ENCODE data around the gene CHCHD6. TPM values are rescaled to one million over a fixed set of nuclear protein-coding genes. Genes with fewer than 3 reads are reported as not detected.

The CHCHD6 gene
- polyA plus RNA-seq, 1 donor = 6.5 TPM

DNA sequence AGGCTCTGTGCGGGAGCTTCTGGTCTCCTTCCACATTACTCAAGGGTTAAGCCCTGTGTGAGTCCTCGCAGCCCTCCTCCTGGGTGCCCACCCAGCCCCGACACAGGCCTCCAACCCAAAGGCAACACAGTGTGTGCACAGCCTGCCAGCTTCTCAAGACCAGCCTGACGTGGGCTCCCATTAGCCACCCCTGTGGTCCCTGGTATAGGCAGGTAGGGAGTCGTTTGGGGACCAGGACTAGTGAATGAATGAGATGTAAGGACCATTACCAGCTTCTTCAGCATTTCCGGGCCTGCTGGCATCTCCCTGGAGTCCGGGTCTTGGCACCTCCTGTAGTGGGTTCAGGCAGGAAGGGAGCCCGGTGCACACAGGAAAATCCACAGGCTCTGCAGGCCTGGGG is 258.7 kb downstream of the CHCHD6 start:
- DNase-seq = no peak

DNA sequence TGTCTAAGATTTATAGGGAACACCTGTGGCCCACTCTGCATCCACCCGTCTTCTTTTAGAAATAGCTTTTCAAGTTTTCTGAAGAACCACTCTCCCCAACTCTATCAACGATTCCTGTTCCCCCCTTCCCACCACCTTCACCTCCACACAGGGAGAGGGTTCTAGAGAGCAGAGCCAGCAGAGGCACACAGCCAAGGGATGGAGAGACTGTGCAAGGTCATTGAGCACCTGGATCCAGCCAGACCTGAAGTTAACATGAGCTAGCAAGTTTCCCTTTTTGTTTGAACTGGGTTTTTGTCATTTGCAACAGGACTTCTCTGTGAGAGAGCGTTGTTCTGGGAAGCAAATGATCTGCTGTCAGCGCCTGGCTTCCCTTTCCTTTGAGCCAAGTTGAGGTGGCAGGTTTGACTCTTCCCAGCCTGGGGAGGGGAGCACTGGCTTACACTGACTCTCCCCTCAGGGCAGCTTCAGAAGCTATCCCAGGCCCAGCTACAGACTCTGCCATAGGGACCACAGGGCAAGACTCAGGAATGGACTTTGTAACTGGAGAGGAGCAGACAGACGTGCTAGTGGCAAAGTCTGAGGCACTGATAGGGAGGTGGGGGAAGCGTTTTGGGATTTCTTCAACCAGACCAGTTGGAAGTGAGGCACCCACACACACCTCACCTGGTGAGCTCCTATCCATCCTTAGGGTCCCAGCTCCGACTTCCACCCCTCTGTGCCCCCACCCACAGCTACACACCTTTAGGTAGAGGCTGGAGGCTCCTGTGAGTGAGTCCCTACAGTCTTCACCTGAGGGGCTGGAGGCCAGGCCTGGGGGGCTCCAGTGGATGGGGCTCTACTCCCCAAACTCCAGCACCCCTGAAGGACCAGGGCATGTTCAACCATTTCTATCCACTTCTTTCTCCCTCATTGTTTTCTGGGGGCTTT is 259.5 kb downstream of the CHCHD6 start:
- no peak for DNase-seq

DNA sequence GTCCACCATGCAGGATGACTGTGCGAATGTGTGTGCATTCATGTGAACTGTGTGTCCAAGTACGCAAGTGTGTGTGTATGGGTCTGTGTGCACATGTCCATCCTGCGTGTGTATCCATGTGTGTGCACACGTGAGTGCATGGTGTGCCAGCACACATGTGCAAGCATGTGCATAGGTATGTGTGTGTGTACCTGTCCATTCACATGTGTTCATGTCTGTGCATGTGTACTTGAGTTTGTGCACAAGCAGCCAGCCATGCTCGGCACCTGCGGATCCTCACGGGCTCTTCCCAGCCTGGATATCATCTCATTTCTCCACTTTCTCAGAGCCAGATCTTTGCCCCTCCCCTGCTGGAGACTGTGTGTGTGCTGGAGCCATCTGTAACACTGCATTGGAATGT is 260.2 kb downstream of the CHCHD6 start:
- no peak for DNase-seq

DNA sequence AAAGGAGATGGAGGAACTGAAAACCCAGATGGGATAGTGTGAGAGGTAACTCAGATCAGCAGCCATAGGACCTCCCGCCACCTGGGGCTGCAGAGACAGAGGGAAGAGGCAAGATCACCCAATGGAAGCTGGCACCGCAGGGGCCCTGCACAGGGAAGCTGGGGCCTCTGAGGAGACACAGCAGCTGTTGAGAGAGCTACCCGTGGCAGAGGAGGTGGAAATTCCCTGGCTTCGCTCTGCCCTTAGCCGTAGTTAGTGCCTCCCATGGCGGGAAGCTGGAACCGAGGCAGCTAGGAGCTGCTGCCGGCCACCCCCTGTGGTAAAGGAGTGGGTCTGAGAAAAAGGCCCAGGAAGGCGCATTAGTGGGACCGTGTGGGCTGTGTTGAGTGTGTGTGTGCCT is 260.9 kb downstream of the CHCHD6 start:
- DNase-seq = no peak

DNA sequence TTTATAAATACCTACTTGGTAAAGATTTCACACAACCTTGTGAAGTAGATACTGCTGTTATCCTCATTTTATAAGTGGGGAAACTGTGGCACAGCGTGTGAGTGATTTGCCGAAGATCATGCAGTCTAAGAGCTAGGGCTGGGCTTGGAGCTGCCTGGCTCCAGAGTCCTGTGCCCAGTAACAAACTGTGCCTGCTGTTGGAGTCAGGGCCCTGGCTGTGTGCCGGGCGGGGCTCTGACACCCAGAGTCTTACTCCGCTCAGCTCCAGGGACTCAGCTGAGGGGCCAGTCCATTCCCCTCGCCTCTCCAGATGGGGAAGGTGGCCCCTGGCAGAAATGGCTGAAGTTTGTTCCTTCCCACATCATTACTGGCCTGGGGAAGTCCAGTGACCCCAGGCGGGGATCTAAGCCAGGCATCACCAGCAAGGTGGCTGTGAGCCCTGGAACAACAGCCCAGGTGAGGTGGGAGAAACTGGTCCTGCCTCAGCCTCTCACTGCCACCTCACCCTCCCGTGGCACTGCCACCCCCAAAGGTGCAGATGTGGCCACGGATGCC is 261.6 kb downstream of the CHCHD6 start:
- DNase-seq = no peak

DNA sequence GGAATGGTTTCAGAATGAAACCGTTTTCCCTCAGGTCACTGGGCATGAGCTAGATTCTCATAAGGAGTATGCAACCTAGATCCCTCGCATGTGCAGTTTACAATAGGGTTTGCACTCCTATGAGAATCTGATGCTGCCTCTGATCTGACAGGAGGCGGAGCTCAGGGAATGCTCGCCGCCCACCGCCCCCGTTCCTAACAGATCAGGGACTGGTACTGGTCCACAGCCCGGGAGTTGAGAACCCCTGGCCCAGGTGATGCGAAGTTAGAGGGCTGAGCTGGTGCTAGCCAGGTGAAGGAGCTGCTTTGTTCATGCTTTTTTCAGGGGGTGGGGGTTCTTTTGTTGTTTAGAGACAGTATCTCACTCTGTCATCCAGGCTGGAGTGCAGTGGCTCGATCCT is 263.3 kb downstream of the CHCHD6 start:
- no peak for DNase-seq

DNA sequence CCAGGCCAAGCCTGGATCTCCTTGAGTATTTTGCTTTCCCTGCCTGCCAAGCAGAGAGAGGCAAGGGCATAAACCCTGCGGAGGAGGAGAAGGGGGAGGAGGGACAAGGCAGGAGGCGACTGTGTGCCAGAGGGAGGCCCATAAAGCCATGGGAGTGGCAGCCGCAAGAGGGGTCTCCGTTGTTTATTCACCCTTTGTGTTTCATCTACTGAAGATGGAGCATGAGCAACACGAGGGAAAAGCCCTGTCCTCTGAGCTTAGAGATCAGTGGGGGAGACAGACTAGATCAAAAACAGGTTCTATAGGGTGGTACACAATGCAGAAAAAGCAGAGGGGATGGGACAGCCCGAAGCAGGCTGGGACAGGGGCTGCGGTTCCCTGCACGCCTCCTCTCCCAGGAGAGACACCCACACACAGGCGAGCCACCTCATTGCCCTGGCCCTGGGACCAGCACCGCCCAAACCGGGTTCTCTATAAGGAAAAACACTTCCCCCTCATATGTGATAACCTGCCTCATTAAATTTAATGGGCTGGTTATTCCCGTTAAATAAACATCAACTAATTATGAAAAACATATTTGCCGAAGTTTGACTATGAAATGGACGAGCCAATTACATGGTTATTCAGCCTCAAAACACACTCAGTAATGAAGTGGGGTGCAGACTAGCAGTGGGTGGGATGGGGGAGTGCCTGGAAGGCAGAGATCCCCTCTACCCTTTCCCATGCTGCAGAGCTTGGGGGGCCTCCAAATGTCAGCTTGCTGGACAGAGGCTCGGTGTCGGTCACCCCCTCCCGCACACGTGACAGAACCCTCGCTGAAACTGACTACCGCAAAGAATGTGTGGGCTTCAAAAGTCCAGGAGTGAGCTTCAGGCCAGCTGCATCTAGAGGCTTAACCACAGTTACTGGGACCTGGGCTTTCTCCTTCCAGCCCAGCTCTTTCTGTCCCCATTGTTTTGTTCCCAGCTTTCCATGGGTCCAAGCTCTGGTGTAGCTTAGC is 264.7 kb downstream of the CHCHD6 start:
- DNase-seq = no peak

DNA sequence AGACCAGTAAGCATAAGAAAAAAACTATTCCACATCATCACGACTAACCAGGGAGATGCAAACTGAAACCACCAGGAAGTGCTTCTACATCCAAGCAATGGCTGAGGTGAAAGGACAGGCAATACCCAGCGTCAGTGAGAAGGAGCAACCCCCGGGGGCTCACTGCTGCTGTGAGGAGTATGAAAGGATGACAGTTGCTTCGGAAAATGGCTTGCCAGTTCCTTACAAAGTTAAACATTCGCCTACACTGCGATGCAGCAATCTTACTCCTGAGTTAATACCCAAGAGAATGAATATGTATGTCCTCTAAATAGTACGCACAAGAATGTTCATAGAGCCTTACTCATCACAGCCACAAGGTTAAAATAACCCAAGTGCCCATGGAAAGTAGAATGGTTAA is 265.5 kb downstream of the CHCHD6 start:
- no peak for DNase-seq

DNA sequence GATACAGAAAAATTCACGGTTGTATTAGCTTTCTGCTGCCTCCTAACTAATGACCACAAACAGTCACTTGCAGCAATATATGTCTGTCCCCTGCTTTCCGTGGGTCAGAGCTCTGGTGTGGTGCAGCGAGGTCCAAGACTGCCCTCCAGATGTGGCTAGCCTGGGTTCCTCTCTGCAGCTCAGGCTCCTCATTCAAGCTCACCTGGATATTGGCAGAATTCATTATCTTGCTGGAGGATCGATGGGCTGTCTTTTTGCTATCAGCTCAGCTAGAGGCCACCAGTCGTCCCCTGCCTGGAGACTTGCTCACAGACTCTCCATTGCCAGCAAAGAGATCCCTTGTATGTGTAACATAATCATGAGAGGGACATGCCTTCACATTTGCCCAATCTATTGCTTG is 266.1 kb downstream of the CHCHD6 start:
- DNase-seq = no peak

DNA sequence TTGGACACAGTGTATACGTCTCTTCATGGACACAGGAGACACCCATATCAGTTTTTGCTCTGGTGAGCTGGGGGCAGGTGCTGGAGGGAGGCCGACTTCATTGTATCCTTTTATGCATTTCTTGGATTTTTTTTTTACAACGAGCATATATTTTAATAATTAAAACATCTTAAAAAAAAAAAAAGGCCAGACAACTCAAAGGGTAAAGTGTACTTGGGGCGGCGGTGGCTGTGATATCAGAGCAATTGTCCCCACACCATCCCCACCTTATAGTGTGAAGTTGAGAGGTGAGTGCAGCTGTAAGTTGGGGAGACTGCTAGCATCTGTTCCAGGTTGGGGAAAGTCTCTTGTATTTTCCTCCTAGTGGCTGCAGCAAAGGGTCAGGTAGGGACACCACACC is 266.9 kb downstream of the CHCHD6 start:
- DNase-seq = no peak

DNA sequence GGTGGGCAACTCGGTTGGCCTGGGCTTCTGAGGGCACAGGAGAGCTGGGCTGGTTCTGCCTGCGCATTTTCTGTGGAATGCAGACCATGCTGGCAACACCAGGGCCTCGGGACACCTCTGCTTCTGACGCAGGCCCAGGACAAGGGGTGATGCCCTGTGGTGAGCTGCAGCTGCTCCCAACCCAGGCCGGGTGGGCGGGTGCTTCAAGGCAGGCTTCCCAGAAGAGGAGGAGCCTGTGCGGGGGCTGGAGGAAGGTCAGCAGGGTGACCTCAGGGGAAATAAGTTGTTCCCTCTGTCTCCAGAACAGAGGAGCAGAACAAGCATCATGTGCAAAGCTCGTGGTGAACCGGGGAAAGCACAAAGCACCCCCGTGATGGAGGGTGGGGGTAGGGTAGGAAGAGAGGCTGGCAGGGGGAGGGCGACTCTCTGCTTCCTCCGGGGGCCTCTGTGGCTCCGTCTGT is 267.9 kb downstream of the CHCHD6 start:
- peak; percentile 48 for DNase-seq

DNA sequence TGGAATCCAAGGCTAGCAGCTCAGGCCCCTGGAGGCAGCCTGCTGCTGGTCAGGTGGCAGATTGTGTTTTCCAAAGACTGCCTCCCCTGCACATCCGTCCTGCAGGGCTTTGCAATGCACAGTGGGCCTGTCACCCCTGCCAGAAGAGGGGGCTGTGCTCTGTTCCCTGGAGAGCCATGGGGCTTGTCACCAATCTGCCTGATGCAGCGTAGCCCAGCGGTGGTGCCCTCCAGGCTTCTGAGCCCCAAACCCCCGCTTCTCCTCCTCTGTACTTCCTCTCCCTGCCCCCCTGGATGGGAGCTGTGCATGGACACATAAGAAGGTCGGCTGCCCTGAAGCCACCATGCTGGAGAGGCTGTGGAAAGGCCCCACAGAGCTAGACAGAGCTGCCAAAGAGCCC is 268.8 kb downstream of the CHCHD6 start:
- no peak for DNase-seq

DNA sequence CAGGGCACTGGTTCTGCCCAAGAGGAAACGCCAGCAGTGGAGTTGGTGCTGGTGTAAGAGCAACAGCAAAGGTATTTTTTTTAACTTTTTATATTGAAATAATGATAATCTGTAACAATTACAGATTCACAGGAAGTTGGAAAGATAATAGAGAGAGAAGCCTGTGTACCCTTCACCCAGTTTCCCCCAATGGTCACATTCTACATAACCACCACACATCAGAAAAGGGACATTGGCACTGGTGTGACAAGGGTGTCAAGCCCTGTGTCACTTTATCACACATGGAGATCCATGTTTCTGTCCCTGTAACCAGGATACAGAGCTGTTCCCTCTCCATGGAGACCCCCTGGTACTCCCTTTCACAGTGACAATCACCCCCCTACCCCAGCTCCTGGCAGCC is 269.8 kb downstream of the CHCHD6 start:
- DNase-seq = no peak

DNA sequence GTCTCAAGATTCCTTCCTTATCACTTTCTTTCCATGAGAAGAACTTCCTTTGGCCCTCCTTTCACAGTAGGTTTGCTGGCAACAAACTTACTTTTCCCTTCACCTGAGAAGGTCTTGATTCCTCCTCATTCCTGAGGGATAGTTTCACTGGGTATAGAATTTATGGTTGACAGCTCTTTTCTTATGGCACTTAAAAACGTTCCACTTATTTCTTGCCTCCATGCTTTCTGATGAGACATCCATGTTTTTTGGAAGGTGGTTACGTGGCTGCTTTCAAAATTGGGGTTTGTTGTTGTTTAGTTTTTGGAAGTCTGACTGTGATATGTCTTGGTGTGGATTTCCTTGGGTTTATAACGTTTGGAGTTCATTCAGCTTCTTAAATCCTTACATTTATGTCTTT is 270.7 kb downstream of the CHCHD6 start:
- DNase-seq = no peak

DNA sequence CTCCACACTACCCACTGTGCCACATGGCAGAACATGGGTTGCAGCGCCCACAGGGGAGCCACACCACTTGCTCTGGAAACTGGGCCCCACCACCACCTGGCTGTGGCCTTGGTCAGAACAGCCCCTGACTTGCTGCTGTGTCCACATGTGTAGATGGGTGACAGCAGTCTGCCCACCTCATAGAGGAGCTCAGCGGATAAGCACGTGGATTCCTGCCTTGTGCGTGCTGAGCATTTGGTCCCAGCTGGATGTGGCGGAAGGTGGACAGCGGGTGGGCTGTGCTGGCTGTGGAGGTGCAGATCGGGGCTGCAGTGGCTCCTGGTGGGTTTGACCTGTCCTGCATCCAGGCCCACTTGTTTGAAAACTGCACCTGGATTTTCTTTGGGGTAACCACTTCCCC is 272.9 kb downstream of the CHCHD6 start:
- no peak for DNase-seq

DNA sequence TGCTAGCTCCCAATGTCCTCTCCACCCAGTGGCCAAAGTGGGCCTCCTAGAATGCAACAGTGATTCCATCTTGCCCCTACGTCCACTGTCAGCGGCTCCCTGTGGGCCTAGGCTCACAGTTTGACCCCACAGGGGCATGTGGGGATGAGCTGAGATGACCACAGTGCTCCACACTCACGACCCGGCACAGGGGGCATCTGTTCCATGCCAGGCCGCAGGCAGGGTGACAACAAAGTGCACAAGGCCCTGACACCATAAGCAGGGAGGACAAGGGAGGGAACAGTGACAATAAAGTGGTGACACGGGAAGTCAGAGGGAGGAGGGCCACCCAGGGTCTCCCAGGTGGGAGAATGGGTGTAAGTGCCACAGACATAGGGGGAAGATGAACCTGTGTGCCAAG is 273.8 kb downstream of the CHCHD6 start:
- no peak for DNase-seq

DNA sequence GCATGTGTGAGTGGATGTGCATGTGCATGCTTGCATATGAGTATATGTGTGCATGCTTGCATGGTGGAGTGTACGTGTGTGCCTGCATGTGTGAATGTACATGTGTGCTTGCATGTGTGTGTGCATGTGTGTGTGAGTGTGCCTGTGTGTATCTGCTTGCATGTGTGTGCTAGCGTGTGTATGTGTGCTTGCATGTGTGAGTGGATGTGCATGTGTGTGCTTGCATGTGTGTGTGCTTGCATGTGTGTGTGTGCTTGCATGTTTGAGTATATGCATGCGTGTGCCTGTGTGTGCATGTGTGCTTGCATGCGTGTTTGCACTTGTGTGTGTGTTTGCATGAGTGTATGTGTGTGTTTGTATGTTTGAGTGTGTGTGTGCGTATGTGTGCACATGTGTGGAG is 274.3 kb downstream of the CHCHD6 start:
- DNase-seq = no peak

DNA sequence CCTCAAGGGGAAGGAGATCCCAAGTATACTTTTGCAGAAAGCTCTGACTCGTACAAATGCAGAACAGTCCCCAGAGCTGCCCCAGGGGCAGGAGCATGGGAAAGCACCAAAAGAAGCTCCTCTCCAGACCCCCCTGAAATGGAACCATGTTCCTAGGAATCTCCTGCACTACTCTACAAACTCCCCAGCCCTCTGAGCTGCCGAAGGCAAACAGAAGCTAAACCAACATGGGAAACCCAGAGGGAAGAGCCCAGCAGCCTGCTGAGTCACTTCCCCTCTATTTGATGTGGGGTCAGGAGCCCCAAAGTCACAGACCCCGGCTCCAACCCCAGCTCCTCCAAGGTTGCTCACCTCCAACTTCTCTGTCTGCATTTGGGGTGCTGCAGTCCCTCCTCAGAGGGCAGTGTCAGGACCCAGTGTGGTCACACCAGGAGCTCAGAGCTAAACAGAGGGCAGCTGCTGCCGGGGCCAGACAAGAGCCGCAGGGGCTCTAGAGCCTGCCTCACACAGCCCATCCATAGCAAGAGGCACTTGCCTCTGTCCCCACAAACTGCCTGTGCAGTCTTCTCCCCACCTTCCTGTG is 275.1 kb downstream of the CHCHD6 start:
- no peak for DNase-seq

DNA sequence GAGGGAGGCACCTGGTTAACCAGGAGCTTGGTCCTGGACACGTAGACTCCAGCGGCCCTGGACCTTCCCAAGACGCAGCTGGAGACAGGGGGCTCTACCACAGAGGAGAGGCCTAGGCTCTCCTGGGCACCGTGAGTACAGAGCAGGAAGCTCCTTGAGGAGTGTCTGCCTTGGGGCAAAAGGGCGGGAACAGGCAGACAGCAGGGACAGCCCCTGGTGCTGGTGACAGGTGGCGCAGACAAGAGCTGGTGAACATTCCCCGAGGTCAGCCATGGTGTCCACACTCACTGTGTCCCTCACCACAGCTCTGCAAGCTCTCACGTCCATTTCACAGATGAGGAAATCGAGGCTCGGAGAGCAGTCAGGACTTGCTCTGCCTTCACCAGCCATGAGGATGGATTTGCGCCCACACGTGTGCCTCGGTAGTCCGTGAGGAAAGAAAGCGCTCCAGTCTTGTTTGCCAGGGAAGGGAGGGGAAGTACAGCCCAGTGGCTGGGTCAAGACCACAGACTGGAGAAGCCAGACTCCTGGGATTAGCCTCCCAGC is 276.3 kb downstream of the CHCHD6 start:
- DNase-seq = no peak

DNA sequence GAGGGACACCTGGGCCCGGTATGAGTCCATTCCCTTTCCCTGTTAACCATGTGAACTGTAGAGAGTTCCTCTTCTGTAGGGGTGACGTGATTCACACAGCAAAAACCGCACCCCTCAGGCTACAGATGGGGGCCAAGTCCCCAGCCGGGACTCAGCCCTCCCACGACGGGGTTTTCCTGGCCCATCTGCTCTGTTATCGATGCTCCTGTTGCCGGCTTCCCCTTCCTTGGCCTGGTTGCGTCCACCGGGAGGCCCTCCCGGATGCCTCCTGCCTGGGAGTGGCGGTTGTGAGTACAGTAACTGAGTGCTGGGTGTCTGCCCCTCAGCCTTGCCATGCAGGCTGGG is 278.1 kb downstream of the CHCHD6 start:
- DNase-seq = no peak

DNA sequence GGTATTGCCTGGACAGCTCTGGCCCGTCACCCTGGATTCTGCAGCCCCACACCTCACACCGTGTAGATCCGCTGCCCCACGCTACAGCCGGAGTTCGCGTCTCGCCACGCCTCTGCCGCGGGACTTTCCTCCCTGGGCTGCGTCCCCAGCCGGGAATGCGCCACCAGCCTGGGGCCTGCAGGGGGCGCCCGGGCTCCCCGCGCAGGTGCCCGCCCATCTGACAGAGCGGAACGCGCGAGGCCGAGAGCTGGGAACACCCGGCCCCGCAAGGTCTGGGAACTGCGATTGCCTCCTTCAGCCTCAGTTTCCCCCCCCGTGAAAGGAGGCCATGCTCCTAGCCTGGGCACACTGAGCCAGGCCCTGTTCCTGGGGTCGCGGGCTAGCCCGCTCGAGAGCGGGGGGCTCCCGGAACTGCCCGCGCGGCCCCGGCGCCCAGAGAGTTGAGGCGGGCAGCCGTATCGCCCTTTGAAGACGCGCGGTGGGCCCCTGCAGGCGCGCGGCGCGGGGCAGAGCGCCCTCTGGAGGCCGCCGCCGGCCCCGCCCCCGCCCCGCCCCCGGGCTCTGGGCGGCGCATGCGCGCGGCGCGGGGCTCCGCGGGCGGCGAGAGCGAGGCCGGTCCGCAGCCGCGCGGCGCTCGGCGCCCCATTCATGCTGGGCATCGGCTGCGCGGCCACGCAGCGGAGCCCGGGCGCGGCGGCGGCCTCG is 278.6 kb downstream of the CHCHD6 start, which contains the start of gene PLXNA1:
PLXNA1 (plus strand) TSS at position 645 of the 705 bp plus-strand sequence. CDS start 5,479 bp downstream, outside the sequence.
- peak; percentile 83 for DNase-seq

DNA sequence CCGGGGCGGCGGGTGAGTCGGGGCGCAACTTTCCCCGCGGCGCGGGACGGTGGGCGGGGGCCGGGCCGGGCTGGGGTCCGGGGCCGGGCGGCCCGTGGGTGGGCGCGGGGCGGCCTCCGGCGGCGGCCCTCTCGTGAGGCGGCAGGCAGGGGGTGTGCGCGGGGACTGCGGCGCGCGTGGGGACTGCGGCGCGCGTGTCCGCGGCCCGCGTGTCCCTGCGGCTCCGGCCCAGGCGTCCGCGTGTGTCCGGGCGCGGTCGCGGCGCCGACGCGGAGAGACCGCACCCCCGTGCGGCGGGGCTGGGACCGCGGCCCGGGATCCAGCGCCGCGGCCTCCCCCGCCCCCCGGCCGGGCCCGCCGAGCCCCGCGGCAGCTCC is 279.2 kb downstream of the CHCHD6 start:
- DNase-seq = no peak
